CD4-positive, alpha-beta T cell treated with Interleukin-15 for 1 hour (primary cell): Measurements from ENCODE around the gene TIPARP.

Experiments
- DNase-seq: peaks from one replicate; pipeline ENCODE4 v3.0.0-alpha.2; 2020

The TIPARP gene, protein sequence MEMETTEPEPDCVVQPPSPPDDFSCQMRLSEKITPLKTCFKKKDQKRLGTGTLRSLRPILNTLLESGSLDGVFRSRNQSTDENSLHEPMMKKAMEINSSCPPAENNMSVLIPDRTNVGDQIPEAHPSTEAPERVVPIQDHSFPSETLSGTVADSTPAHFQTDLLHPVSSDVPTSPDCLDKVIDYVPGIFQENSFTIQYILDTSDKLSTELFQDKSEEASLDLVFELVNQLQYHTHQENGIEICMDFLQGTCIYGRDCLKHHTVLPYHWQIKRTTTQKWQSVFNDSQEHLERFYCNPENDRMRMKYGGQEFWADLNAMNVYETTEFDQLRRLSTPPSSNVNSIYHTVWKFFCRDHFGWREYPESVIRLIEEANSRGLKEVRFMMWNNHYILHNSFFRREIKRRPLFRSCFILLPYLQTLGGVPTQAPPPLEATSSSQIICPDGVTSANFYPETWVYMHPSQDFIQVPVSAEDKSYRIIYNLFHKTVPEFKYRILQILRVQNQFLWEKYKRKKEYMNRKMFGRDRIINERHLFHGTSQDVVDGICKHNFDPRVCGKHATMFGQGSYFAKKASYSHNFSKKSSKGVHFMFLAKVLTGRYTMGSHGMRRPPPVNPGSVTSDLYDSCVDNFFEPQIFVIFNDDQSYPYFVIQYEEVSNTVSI

DNA sequence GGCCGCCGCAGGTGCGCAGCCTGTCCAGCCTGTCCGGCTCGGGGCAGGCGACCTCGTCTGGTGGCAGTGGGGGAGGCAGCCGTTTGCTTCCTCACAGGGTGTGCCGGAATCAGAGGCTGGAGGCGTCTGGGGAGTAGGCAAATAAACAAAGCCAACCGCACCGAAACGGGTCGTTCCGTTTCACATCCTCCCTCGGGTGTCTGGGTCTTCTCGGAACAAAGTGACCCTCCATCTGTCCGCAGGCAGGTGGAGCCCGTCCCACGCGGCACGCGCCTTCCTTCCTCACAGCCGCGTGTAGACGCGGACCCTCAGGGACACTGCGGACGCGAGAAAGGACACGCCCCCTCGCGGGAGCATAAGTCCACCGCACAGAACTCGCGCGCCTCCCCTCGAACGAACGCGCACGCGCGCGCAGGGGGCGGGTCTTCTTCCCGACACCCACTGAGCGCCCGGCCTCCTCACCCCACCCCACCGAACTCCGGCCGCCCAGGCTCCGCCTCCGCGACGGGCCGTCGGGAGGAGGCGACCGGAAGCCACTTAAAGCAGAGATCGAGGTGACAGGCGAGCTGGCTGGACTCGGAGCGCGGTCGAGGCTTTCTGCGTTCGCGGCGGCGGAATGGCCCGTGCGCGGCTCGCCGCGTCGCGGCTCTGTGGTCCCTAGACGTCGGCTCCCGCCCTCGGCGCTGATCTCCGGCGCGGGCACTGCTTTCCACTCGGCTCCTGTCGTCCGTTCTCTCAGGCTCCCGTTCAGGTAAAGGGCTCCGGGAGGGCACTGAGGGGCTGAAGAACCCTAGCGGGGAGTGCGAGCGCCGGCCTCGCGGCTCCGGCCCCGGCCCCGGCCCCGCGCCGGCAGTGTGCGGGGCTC, at the start of gene TIPARP:
TIPARP (plus strand) TSS at position 545 of the 865 bp plus-strand sequence. CDS start 3,108 bp downstream, outside the sequence.
- peak; percentile 99 for DNase-seq

DNA sequence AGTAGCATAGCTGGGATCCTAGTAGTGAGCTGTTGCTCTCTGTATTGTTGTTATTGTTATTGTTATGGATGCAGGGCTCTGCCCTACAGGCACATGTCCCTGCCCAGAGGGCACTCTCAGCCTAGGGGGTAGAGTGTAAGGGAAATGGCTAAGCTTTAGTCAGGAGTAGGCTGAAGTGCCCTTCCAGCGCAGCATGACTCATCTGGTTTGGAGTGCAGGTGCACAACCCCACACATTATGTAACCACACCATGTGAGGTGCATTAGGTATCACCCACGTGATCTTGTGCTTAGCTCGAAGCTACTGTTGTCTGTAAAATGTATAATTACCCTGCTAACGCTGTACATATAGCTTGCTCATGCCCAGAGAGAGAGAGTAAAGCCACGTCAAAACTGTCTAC, 48.3 kb upstream of the TIPARP start:
- no peak for DNase-seq

GRCh38 chr3:156627946-156628569, 46.3 kb upstream of the TIPARP start:
- no peak for DNase-seq

GRCh38 chr3:156628836-156629618, 45.4 kb upstream of the TIPARP start:
- DNase-seq, result no peak

DNA sequence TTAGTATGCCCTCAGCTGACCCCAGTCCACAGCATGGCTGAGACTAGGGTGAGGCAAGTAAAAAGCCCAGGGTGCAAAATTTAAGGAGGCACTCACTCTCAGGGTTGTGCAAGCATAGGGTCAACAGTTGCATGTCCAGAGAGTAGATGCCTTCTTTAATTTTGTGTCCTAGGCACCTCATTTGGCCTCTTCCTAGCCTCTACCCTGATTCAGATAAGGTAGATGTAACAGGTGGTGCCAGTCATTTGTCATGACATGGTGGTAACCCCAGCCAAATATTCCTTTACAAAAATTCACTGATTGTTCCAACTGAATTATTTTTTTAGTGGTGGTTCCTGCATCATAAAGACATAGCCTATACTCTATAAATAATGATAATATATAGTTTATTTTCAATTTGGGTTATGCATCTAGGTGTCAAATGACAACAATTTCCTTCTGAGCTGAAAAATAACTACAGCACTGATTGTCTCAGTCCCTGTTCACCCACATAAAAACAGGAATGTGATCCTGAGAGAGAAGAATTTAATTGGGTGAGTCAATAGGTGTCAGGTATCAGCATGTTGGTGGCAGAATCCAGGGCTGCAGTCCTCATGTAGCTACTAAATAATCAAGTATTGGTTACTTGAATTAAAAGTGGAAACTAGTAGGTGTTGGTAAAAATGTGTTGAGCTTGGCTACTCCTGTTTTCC, 44.2 kb upstream of the TIPARP start:
- no peak for DNase-seq

DNA sequence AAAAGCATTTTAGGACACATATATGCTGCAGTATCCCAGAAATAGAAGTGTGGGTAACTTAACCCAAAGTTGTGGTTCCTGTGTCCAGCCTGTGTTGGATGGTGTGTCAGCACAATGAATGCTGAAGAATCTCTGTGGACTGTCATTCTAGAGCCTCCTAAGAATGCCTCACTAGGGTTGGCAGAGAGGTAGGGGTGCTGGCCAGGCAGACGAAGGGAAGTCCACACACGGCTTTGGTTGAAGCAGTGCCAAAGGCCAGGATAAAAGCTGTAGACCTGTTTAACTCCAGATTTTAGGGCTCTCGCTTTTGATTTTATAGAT, 43.7 kb upstream of the TIPARP start:
- no peak for DNase-seq

DNA sequence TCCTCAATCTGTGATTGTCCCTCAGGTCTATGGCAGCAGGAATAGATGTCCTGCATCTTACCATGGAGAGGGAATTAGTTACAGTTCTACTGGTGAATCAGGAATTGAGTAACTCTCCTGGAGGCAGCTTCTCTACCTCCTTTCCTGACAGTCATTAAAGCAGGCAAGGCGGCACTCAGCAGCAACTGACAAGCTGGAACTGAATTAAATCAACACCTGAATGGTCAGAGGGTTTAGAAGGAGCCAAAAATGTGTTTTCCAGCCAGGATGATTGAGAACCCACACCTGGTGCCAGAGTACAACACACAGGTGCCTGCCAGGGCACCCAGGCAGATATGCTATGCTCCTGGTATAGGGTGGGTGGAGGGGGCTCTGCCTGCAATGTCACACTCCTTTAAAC, 43.1 kb upstream of the TIPARP start:
- no peak for DNase-seq

- DNase-seq, result no peak
Measured at GRCh38 chr3:156632601-156633000, 41.8 kb upstream of the TIPARP start.

DNA sequence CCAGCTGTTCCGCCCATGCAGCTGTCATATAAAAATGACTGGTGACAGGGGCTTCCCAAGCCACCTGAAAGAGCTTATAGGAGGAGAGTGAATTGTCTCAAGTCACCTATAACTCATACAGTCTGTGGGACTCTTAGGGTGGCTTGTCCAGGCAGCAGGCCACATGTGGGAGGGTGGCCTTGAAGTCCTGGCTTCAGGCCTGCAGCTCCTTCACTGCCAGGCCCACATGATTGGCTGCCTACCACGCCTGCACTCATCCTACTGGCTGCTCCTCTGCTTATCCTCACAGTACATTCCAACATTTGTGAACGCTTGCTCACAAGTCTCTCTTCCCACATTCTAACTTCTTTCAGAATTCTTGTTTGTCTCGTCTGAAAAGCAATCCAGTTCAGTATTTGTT, 41.1 kb upstream of the TIPARP start:
- DNase-seq, result no peak

- no peak for DNase-seq
Measured at GRCh38 chr3:156635034-156635433, 39.4 kb upstream of the TIPARP start.

GRCh38 chr3:156635973-156636372, 38.4 kb upstream of the TIPARP start:
- DNase-seq, result no peak

DNA sequence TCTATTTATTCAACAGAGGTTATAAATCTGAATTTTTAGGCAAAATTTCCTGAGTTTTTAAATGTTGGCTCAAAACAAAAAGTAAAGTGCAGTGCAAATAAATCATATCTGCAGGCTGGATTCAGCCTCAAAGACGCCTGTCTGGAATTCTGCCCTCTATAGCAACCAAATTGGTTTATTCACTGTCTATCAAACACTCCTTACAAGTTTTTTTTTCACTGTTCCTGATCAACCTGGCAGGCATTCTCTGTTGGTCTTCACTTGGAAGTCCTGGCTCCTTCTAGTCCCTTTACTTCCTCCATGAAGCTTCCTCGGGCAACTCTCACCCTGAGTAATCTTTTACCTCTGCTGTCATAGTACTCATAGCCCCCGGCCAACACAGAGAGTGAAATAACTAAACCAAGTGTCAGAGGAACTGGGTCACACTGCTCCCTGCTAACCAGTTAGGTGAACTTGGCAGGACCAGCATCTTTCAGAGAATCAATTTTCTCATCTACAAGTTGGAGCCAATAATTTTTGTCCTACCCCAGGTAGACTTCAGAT, 36.8 kb upstream of the TIPARP start:
- DNase-seq, result no peak

- no peak for DNase-seq
Measured at GRCh38 chr3:156638271-156638670, 36.1 kb upstream of the TIPARP start.

- DNase-seq, result no peak
Measured at GRCh38 chr3:156639414-156640023, 34.9 kb upstream of the TIPARP start.

GRCh38 chr3:156641618-156641975, 32.8 kb upstream of the TIPARP start:
- no peak for DNase-seq

DNA sequence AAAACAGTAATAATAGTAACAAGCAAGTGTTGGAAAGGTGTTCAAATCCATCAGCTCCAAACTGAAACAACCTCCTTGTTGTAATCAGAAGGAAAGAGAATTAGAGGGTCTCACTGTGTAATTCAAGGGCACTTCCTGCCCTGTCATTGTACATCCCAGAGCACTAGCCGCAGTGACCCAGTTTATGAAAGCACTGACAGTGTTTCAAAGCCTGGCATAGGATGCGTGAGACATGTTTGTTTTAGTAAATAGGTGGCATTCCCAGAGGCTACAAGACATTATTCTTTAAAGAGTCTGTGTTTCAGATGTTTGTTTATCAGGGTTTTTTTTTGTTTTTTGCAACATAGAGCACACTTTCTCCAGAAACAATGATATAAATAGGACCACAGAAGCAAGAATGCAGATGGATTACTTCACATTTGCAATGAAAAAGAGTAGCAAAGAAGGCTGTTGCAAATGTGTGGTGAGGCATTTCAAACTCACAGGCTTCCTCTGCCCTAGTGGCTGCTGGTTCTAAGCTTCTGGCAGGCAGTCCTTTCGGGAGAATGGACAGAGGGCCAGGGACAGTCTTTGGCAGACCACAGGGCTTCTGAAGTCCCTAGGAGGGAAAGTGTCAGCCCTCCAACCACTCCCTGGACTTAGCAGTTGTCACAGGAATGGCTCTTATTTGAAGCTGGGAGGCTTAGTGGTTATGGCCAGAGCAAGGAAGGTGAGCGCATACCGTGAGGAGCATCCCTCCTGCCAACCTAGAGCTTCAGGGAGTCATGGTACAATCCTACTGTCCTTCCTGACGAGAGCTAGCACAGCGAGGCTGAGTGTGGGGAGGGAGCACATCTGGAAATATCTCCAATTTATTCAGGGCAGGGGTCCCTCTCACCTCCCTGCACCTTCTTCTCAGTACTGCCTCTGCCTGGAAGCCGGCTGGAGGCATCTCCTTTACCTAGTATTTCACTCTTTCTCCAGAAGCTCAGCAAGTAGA, 31.4 kb upstream of the TIPARP start:
- DNase-seq, result no peak

- DNase-seq, result peak; percentile 66
Measured at GRCh38 chr3:156643729-156644389, 30.5 kb upstream of the TIPARP start.

DNA sequence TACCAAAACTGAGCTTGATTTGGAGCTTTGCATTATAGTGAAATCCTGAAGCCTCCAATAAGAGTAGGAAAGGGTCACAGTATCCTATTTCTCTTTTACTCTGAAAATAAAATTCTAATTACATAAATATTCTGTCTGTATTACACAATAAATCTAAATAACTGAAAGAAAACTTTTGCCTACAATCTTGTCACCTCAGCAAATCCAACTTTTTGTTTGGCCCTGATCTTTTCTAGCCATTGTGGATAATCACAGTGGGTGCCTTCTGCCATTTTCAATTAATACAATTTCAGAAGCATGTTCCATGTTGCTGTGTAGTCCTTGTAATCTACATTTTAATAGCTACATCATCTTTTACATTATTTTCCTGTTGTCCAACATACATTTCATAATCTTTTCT, 29.4 kb upstream of the TIPARP start:
- no peak for DNase-seq

DNA sequence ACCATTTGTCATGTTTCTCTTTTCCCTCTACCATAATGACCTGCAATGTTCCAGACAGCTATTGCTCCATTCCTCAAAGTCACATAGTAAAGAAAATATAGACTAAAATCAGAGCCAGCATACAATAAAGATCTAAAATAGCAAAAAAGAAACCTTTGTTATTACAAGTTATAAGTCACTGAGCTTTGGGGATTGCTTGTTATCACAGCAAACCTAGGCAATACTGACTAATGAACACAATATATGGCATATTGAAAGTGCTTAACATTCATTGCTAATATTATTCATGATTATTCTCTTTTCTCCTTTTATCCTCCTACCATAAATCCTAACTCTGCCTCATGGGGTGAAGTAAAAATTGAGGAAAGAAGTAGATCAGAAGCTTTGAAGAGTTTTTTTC, 27.4 kb upstream of the TIPARP start:
- no peak for DNase-seq
